Inflammatory macrophage treated with lipopolysaccharide for 1 hour (primary cell): ENCODE data around the gene MPP3.

Experiments
- DNase-seq, 2 donors: peaks; one replicate each; pipeline ENCODE4 v3.0.0-alpha.2; 2020 to 2022

Gene MPP3

GRCh38 chr17:43831633-43832032, 1.3 kb downstream of the MPP3 start:
- DNase-seq = no peak

DNA sequence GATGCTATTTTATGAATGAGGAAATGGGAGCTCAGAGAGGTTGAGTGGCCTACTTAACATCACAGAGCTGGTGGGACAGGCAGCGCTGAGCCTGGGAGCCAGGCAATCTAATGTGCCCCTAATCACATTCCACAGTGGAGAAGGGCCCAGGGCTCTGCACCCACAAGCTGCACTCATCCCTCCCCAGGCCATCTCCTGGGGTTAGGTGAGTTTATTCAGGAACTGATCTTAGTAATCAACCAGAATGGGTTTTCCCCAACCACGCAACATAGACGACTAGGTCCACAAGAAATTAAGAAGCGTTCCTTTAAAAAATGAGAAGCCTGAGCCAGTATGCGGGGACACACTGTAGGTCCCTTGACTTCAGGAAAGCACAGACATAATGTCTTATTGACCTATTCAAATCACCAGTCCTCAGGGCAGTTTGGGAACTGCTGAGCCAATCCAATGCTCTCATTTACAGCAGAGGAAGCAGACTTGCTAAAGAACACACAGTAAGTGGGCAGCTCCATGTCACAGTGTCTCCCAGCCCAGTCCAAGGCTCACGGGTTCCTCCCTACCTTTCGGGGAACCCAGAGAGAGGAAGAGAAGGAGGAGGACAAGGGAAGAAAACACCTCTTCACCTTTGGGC, 2.3 kb downstream of the MPP3 start:
- DNase-seq = peak; percentile 35 to 57

DNA sequence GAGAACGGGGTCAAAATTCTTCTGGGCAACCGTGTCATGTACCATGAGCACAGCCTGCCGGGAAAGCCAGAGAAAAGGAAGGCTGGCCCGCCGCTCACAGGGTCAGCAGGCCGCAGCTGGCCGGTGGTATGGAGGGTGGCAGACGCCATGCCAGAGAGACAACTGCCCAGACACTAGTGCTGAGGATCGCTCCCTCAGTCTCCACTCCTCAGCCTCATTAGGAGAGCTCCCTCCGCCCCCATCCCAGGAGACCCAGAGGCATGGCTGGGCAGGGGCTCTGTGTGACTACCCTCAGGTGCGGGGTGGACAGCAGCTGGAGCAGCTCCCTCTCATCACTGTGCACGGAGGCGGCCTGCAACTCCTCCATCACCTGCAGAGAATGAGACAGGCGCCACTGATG, 3.2 kb downstream of the MPP3 start:
- DNase-seq = no peak

DNA sequence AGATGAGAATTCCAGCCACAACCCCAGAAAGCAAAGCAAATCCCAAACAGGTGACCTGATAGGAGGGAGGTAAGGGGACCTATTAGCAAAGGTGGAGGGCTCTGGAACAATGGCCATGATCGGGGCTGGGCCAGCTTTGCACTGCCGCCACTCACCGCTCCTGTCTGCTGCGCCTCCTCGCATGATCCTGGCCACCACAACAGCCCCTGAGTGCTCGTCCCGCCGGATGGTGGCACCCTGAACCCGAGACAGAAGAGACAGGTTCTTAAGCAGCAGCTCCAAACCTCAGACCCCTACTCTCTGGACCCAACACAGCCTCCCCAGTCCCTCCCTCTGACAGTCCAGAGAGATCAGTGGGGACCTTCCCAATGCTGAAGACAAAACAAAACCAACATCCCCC, 5.3 kb downstream of the MPP3 start:
- DNase-seq = no peak

- DNase-seq = no peak
Observed at GRCh38 chr17:43826206-43826605, 6.7 kb downstream of the MPP3 start.

DNA sequence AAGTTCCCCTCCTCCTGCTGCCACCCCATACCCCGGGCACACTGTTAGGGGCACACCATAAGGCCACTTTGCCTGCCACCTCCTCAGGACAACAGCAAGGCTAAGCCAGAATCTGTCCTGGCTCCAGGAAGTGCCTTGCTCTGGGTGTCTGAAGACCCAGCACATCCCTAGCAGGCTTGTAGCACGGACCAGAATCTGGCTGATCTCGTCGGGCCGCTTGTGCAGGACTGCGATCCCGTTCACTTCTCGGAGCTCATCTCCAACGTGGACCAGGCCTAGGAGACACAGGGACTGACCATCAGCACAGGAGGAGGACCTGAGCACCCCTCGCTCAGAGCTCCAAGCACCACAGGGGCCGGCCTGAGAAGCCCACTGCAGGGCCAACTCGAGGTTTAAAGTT, 7.4 kb downstream of the MPP3 start:
- DNase-seq = no peak

DNA sequence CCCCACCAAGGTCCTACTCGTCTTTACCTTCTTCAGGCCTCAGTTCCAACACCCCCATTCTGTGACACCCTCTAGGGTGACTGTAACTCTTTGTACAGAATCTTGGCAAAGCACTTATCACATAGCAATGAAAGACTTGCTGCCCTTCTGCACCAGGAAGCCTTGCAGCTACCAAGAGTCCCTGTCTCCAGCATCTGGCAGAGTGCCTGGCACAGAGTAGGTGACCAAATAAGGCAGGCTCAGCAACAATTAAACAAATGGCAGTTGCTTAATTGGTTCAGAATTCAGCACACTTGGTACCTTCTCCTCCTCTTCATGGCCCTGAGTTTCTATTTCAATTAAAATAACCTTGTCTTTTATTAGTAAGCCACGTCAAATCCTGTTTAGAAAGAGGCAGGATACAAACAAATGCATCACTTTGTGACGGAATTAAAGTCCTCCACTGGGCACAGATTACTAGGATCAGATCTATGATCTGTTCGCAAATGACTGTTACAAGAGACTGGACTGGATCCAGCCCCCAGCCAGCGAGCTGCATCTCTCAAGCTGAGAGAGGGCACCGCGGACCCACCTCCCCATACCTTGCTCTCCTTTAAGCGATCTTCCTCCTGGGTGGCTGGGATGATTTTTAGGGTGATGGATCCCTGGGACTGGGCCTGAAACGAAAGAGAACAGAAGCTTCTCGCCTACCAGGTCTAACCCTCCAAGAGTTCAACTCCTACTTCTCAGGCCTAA, 9.4 kb downstream of the MPP3 start:
- no peak for DNase-seq

DNA sequence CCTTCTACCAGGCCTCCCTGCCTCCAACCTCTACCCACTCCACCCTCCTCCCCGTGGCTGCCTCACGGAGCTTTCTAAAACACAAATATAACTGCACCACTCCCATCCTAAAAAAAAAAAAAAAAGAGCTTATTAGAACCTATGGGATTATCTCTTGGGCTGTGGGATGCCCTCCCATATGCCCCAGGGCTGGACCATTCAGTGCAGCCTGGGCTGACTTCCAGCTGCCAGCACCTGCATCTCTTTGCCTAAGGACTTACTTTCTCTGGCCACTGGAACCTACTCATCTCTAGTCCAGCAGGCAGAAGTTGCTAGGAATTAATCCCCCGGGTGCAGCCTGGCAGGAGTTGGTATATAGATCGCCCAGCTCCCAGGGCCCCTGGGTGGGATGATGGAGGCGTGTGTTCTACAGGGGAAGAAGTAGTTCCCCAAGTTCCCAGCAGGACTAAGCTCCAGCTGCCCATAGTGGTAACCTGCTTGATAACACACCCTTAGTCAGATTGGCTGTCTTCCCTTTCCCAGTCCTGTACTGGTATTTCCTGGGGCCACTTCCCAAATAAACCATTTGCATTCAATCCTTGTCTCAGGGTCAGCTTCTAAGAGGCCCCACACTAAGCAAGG, 10.3 kb downstream of the MPP3 start:
- DNase-seq = no peak

- no peak for DNase-seq
Observed at GRCh38 chr17:43820759-43821158, 12.2 kb downstream of the MPP3 start.

GRCh38 chr17:43818966-43819365, 14.0 kb downstream of the MPP3 start:
- DNase-seq = no peak

DNA sequence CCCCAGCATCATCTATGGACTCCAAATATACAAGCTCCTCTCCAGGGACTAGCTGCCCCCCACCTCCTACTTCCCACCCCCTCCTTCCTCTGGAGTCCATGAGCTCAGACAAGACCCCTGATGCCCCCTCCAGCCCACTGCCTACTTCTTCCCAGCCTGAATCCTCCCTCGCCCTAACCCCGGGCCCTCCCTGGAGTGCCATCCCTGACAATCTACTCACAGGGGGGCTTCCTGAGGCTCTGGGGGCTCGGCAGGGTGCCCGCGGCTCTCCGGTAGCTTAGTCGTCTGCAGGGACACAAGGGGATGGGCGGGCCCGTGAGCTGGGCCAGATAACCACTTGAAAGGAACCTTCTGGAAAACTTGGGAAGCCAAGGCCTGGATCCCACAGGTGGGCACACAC, 15.1 kb downstream of the MPP3 start:
- no peak for DNase-seq

GRCh38 chr17:43816336-43817320, 16.3 kb downstream of the MPP3 start:
- no peak for DNase-seq

- DNase-seq = peak; percentile 61 to 72
Observed at GRCh38 chr17:43814714-43815113, 18.2 kb downstream of the MPP3 start.

DNA sequence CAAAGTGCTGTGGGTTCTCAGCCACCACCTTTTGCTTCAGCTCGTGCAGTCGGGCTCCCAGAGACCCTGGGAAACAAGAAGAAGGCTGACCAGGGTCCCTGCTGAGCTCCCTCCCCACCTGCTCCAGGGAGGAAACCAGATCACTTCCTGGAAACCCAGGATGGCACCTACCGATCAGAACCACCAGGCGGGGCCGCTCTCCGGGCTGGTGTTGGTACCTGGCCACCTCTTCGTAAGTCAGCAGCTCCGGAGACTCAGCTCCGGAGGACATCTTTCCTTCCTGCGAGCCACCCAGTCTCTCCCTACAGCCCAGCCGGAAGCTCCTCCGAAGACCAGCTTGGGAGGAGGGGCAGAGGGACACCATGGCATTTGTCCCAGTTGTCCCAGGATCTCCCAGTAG, 18.9 kb downstream of the MPP3 start:
- DNase-seq = no peak

DNA sequence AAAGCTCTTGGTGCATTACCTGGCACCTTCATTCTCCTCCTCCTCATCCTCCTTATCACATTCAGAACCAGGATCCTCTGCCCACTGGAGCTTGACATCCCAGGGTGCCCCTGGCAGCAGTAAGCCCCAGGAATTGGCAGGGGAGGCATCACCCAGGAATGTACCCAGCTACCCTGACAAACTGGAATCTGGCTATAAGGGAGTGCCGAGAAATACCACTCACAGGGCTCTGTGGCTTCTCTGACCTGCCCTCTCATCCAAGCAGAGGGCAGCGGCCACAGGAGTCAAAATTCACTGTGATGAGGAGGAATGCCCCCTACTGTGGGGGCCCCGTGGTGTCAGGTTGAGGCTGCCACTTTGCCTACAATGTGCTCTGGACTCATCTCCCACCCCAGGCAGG, 19.6 kb downstream of the MPP3 start:
- DNase-seq = no peak

- DNase-seq = no peak
Observed at GRCh38 chr17:43812396-43813265, 20.3 kb downstream of the MPP3 start.

DNA sequence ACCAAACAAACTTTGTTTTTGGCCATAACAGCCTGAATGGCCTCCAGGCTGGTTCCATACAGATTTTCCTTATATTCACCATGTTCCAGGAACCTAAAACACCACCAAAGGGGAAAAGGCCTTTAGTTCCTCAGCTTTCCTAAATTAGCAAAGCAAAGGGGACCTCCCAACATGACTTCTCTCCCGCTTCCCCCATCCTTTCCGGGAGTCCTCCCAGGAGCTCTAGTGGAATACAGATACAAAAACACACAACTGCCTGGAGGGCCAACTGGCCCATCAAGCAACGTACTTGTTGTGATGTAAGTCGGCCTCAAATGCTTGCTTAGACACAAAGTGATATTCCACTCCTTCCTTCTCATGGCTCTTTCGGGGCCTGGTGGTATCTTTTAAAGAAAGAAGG, 22.1 kb downstream of the MPP3 start:
- no peak for DNase-seq

DNA sequence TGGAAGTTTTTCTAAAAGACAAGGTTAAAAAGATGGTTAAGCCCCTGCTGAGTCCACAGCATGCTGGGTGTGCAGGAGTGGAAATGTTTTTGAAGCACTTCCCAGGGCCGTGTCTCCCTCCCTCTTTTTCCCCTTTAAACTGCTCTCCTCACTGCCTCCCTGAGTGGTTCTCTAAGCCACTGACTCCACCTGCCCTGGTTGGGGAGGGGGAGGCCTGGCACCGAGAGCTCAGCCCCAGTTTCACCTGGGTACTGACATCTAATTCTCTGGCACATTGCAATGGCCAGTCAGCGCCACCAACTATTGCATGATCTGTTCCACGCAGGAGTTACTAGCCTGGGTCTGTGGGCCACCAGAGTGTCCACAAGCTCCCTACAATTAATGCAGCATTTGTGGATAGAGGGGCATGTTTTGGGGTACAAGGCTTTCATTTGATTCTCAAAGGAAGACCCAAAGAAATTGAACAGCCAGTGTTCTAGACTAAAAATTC, 22.7 kb downstream of the MPP3 start:
- DNase-seq = no peak

DNA sequence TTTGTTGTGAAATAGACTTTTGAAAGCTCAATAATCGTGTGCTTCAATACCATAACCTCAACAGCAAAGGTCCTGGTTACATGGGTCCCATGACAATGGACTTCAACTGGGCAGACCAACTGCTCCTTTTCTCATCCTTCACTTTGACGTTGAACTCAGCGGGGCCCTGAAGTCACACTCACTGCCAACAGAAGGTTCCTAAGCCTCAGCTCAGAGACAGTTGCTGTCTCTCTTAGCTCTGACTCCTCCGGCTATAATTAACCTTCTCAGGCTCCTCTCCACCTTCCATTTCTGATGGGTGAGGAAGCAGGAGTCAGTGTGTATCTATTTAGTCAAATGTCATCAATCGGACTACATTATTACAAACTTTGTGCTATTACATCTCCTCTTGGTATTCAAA, 23.8 kb downstream of the MPP3 start:
- no peak for DNase-seq

DNA sequence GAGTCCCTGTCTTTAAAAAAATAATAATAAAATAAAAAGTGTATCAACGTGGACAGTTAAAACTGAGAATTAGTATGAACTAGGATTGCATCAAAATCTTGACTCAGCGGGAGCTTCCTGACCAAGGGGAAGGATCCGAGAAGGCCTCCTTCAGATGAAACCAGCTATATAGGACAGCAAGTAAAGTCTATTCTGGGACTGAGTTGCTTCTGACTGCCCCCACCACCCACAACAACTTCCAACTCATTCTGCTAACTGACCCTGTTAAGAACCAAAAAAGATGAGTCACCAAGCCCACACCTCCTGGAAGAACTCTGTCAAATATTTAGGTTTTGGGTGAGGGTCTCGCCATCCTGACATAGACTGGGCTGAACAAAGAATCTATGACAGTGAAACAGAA, 24.9 kb downstream of the MPP3 start:
- DNase-seq = peak; percentile 38 to 52

- no peak for DNase-seq
Observed at GRCh38 chr17:43805117-43805516, 27.8 kb downstream of the MPP3 start.

DNA sequence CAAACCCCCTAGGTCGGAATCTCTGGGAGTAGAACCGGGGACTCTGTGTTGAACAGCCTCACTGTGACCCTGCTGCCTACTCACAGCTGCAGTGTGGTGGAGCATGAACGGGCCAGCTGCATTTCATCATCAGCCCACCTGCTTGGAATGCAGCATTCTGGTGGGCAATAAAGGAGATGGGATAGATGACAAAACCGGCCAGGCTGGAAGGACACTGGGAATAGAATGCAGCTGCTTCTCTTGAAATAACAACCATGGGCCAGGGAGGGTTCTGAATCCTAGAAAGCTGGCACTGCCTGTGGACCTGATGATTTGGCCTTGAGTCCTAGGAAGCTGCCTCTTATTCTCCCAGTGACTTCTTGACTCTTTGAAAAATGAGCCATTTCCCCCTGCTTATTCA, 29.2 kb downstream of the MPP3 start:
- no peak for DNase-seq
